AG09319 (cell line): ENCODE measurements around the gene LRRC63.
"Not testable (repeated sequence)": the region's sequence is repeated elsewhere in the genome, so short reads cannot be mapped to it uniquely, and the experiment has no call there.

Source experiments
- DNase-seq: peaks from one replicate; pipeline ENCODE4 v3.0.0-alpha.2; 2010; ENCODE audit warnings: low read depth; ENCODE audit errors: extremely low read depth
- TF ChIP-seq, protein P1 (sequence below): IDR thresholded peaks from 2 replicates; pipeline ENCODE4 v1.5.1; 2011; ENCODE audit warnings: low read depth, mild to moderate bottlenecking, inconsistent platforms, low read length, moderate library complexity

The LRRC63 gene

GRCh38 chr13:46265292-46265691 lies 53.6 kb downstream of the LRRC63 start:
- no peak for DNase-seq
- TF ChIP-seq, protein P1, sequence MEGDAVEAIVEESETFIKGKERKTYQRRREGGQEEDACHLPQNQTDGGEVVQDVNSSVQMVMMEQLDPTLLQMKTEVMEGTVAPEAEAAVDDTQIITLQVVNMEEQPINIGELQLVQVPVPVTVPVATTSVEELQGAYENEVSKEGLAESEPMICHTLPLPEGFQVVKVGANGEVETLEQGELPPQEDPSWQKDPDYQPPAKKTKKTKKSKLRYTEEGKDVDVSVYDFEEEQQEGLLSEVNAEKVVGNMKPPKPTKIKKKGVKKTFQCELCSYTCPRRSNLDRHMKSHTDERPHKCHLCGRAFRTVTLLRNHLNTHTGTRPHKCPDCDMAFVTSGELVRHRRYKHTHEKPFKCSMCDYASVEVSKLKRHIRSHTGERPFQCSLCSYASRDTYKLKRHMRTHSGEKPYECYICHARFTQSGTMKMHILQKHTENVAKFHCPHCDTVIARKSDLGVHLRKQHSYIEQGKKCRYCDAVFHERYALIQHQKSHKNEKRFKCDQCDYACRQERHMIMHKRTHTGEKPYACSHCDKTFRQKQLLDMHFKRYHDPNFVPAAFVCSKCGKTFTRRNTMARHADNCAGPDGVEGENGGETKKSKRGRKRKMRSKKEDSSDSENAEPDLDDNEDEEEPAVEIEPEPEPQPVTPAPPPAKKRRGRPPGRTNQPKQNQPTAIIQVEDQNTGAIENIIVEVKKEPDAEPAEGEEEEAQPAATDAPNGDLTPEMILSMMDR, result no peak

DNA sequence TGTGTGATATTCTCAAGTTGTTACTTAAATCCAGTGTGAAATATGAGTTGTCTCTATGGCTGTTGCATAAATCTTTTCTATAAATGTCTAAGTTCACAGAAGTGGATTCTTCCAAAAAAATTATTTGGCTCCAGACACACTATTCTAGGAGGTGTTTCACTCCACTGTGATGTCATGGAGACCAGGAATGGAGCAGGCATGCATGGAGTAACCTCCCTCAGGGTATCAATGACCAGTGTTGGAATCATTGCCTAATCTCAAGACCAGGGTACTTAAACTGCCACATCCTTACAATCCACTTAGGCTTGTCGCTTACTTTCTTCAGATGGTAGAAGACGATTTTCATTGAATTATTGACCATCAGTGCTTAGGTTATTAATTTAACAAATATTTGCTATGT lies 55.4 kb downstream of the LRRC63 start:
- TF ChIP-seq, protein P1, result no peak
- no peak for DNase-seq

DNA sequence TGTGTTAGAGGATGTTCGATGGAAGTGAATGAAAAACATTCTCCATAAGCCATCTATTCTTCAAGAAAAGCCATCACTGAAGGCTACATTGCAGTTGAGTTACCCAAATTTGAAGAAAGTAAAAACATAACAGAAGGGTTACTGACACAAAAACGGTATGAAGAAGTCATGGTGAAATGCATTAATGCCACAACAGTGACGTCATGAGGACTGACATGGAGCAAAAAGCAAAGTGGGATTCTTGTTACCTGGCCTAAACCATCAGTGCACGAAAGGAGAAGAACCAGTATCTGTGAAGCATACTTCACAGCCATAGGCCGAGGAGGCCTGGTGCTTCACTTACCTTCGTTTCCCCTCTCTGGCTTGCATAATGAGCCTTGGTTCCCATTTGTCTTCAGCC lies 58.7 kb downstream of the LRRC63 start:
- TF ChIP-seq, protein P1, result no peak
- DNase-seq, result no peak

GRCh38 chr13:46274094-46274698 lies 62.5 kb downstream of the LRRC63 start:
- no peak for DNase-seq
- TF ChIP-seq, protein P1, result no peak

- DNase-seq, result no peak
- TF ChIP-seq, protein P1, result no peak
These were observed 66.7 kb downstream of the LRRC63 start for GRCh38 chr13:46278474-46278873.

GRCh38 chr13:46281779-46282178 lies 70.1 kb downstream of the LRRC63 start:
- no peak for DNase-seq
- TF ChIP-seq, protein P1, result no peak

- not testable (repeated sequence) for DNase-seq
These were observed 72.4 kb downstream of the LRRC63 start for GRCh38 chr13:46283912-46284824.
